Measurements from ENCODE around the gene PLA2G15.
"Not testable (repeated sequence)": the region's sequence is repeated elsewhere in the genome, so short reads cannot be mapped to it uniquely, and the experiment has no call there.

Gene PLA2G15

DNA sequence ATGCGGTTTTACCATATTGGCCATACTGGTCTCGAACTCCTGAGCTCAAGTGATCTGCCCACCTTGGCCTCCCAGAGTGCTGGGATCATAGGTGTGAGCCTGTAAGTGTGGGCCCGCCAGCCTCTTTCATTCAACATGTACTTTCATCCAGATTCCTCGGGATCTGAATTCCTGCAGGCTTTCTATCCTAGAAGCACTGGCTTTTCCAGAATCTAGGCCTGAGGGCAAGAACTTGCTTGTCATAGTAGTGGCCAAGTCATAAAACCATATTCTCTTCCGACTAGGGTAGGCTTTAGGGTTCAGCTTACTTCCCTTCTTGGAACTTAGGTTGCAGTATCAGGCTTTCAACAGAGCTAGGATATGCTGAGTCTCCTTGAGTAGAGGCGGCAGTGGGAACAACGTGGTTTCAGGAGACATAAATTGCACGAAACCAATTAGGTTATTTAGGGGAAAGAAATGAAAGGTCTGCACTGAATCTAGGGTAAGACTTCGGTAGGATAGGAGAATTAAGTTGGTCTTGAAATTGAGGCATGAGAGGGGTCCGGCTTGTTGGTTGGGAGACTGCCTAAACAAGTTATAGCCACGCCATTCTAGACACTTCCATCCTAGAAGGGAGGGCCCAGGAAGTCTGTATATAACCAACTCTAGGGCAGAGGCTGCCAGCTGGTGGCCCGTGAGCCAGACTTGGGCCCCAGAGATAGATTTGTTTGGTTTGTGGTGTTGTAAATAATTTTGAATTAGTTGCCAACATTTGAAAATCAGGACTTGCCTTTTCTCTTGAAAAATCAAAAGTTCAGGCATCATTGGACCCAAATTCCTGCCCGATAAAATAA is 34.8 kb downstream of the PLA2G15 start:
- DNase-seq (ENCODE audit: low spot score) = no peak

DNA sequence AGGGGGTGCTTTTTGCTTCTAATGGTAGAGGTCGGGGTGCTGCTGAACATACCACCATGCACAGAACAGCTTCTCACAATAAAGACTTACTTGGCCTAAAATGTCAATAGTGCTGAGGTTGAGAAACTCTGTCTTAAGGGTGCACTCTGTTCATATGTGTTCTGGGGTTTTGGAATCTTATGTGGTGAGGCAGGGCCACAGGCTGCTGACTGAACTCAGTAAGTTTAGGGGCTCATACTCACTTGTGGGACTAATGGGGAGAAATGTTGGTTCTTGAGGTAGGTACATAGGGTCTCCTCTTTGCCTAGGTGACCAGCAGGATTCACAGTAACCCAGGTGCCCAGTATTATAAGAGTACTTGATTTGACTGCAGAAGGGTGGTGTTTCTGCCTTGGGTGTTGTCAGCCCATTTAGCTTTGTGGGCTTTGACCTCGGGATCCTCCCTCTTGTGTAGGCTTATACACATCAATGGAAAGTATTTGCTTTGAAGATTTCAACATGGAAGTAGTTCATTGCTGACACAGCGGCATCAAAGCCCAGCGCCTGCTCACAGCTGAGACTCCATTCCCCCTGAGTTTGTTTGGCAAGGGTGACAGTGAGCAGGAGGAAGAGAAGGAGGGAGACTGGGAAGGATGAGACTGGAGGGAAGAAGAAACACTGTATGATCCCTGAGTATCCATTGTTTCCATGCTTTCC is 36.3 kb downstream of the PLA2G15 start:
- DNase-seq (ENCODE audit: low spot score) = no peak

GRCh38 chr16:68282064-68282452 is 36.9 kb downstream of the PLA2G15 start:
- DNase-seq (ENCODE audit: low spot score) = no peak

DNA sequence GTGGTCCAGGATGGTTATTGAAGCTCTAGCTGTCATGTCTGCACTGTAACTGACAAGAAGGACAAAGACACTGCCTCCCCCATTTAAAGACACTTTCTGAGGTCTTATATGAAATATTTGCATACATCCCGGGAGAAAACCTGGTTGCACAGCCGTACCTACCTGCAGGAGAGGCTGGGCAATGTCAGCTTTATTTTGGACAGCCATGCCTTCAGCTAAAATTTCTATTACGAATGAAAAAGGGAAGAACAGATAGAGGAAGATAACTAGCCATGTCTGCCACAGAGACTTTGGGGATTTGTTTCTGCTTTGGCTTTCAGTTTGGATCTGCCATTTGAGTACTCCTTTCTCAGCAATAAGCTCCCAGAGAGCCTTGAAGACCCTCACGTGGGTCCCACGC is 38.2 kb downstream of the PLA2G15 start:
- peak; percentile 37 for DNase-seq (ENCODE audit: low spot score)

DNA sequence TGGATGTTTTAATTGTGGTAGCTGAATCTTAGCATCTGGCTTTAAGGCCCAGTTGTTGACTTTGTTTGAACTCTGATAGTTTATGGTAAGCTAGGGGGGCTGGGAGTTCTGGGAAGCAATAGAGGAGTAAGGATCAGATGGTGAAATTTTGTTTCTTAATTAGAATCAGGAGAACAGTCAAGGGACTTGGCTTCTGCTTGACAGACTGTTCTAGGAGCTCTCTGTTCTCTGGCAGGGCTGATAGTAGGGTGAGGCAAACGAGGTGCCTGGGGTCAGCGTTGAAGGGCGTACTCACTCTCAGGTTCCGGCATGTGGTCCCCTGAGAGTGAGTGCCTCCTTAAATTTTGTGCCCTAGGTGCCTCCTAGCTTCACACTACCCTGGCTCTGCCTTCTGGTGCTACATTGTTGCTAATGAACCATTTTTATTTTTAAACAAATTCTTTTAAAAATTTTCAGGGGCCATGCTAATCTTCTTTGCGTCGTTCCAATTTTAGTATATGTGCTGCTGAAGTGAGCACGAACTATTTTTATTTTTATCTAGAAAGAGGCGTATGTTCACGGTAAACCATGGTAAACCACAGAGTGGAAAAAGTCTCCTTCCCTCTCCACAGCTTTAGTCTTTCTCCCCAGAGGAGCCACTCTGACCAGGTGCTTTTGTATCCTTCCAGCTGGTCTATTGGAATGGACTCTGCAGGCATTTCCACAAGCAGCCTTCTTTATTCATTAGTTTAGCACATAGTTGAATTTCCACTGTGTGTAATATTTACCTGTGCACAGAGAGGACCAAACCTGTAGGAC is 38.8 kb downstream of the PLA2G15 start:
- DNase-seq (ENCODE audit: low spot score) = peak; percentile 56

- DNase-seq (ENCODE audit: low spot score) = peak; percentile 75
Observed at GRCh38 chr16:68284847-68285246, 39.7 kb downstream of the PLA2G15 start.

DNA sequence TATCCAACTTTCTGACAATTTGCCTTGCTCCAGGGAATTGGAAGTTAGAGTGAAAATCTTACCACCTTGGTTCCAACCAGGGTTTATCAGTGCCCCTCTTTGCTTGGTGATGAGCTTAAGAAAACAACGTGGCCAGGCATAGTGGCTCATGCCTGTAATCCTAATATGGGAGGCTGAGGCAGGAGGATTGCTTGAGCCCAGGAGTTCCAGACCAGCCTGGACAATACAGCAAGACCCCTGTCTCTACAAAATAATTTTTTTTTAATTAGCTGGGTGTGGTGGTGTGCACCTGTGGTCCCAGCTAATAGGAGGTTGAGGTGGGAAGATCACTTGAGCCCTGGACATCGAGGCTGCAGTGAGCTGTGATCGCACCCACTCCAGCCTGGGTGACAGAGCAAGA is 40.5 kb downstream of the PLA2G15 start:
- DNase-seq (ENCODE audit: low spot score) = no peak

DNA sequence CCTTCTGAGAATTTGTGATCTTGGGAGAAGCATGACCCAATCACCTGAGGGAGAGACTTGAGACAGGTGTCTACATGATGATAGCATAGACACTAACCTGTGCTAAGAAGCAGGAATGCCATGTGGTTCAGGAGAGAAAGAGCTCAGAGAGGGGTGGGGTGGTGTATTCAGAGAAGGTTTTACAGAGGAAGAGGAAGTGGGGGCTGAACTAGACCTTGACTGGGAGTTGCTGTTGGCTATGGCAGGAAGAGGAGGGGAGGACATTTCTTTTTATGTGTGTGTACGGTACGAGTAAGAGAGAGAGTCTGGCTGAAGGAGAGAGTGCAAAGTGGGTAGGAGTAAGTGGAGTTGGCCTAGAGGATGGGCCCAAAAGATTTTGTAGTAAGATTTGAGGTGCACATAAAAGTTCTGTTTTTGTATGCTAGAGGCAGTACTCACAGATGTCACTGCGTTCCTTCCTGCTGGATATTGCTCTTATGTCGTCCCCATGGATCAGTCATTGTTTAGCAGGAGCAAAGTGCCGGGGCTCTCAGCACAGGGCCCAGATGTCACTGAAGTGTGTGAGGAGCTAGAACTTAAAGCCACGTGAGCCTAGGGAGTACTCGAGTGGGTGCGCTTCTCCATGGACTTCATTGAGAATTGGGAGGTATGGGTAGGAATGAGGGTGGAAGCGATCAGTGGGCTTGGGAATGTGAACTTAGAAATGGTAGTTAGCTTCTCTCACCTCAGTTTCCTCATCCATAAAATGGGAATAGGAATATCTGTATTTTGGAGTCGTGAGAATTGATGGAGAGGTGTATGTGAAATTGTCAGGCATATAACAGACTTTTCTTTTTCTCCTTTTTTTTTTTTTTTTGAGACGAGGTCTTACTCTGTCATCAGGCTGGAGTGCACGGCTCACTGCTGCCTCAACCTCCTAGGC is 41.2 kb downstream of the PLA2G15 start:
- no peak for DNase-seq (ENCODE audit: low spot score)

DNA sequence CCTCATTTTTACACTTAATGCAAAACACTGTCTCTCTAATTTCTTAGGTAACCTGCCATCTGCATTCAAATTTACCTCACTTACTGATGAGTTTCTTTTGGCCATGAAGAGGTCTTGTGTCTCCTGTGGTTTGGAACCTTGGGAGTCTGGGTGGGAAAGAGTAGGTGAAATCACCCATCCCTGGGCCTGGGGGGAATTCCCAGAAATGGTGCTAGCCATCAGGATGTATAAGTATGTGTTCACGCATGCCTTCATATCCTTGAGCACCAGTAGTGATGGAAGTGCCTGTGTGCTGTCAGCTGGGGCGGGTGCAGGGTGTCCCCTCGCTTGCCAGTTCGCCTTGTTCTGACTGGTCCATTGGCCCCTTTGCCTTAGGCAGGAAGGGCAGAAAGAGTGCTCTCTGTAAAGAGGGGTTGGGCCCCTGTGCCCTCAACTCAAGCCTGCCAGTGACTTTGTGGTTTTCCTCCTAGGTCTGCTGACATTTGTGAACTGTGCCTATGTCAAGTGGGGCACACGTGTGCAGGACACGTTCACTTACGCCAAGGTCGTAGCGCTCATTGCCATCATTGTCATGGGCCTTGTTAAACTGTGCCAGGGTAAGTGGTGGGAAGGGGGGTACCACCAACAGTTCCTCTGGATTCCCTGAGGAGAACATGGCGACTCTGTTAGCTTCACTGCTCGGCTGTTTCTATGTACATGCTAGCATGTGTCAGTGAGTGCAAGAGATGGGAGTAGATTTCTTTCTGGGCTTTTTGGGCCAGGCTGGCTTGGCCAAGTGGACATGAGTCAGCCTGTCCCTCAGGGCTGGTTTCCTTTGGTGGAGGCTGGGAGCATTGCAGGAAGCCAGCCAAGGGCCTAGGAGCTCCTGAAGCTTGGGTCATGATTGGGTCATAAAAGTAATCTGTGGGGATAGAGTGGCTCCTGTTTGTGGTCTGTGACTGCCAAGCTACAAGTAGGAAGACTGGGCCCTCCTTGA is 42.4 kb downstream of the PLA2G15 start:
- no peak for DNase-seq (ENCODE audit: low spot score)

DNA sequence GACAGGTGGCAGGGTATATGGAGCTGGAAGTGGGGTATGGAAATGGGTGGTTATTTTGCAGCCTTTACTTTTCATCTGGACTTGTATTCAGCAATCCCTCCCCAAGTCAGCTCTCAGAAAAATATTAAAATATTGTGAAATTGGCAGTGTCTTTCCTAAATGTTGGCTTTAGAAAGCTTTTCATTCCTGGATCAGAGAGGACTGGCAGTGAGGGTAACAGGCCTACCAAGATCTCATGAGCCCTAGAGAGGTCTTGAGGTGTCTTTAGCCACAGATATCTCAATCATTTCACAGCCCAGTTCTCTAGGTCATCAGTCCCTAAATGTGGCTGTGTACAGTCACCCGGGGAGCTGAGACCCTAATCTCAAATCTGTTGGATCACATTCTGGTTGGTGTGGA is 43.1 kb downstream of the PLA2G15 start:
- no peak for DNase-seq (ENCODE audit: low spot score)

- not testable (repeated sequence) for DNase-seq (ENCODE audit: low spot score)
Observed at GRCh38 chr16:68288796-68289195, 43.6 kb downstream of the PLA2G15 start.

DNA sequence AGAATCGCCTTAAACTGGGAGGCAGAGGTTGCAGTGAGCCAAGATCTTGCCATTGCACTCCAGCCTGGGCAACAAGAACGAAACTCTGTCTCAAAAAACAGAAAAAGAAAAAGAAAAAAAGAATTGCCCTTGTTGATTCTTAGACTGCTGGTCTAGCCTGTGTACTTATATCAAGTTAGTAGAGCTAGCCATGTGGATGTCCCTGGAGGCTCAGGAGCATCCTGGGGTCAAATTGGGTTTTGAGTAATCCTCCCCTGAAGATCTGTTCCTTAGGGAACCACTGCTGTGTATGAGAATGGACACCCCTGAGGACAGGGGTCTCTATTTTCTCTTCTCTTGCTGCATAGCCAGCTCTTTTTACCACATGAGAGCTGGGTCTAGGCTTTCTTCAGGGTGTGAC is 44.0 kb downstream of the PLA2G15 start:
- no peak for DNase-seq (ENCODE audit: low spot score)

GRCh38 chr16:68289621-68290329 is 44.6 kb downstream of the PLA2G15 start:
- no peak for DNase-seq (ENCODE audit: low spot score)

GRCh38 chr16:68290450-68290849 is 45.3 kb downstream of the PLA2G15 start:
- DNase-seq (ENCODE audit: low spot score) = no peak

DNA sequence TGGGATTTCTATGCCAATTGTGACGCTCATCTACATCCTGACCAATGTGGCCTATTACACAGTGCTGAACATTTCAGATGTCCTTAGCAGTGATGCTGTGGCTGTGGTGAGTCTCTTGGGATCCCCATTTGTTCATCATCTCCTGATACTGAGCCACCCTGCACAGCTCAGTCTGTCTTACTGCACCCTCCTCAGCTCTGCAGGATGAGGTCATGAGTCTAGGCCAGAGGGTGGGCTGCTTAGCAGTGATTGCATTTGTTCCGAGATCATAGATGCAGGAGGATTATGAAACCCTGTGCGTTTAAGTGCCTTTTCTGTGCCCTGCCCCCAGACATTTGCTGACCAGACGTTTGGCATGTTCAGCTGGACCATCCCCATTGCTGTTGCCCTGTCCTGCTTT is 46.1 kb downstream of the PLA2G15 start:
- no peak for DNase-seq (ENCODE audit: low spot score)

- no peak for DNase-seq (ENCODE audit: low spot score)
Observed at GRCh38 chr16:68292425-68292824, 47.3 kb downstream of the PLA2G15 start.

DNA sequence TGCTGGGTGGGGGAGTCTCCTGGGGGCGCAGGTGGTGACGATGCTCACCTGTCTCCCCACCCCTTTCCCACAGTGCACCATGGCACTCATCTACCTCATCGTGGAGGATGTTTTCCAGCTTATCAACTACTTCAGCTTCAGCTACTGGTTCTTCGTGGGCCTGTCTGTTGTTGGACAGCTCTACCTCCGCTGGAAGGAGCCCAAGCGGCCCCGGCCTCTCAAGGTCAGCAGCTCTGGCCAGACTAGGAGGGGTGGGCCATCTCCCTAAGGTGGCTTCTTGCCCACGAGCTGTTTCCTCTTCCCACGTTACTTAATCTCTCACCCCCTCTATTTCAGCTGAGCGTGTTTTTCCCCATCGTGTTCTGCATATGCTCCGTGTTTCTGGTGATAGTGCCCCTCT is 51.1 kb downstream of the PLA2G15 start:
- no peak for DNase-seq (ENCODE audit: low spot score)

GRCh38 chr16:68296693-68297092 is 51.5 kb downstream of the PLA2G15 start:
- no peak for DNase-seq (ENCODE audit: low spot score)

DNA sequence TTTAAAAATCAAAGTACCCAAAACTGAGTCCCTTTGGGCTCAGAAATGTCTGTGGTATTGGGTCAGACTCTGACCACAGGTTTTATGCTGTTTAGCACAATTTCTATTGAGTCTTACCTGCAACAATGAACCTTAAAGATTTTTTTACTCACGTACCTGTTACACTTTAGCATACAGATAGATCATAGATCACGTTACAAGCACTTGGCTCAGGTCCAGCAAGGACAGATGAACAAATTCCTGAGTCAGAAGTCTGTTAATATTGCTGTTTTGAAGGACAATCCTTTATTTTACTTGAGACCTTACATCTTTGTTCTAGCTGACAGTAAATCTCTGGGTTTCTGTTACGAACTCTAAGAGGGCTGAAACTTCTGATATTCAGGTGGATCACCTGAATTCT is 52.7 kb downstream of the PLA2G15 start:
- no peak for DNase-seq (ENCODE audit: low spot score)

GRCh38 chr16:68298312-68298711 is 53.1 kb downstream of the PLA2G15 start:
- no peak for DNase-seq (ENCODE audit: low spot score)

Data from NAMALWA (cell line).